ENCODE results near the gene SLC49A3. TPM values are rescaled to one million over a fixed set of nuclear protein-coding genes. Genes with fewer than 3 reads are reported as not detected.
"Not testable (repeated sequence)": the region's sequence is repeated elsewhere in the genome, so short reads cannot be mapped to it uniquely, and the experiment has no call there.

SLC49A3 gene
- total RNA-seq, 1 donor from 2014 or later = 8.9 TPM

- DNase-seq (ENCODE audit: low spot score) = no peak
Observed at GRCh38 chr4:703336-704197, 14.6 kb upstream of the SLC49A3 start.

GRCh38 chr4:702618-703048 is 13.7 kb upstream of the SLC49A3 start:
- DNase-seq (ENCODE audit: low spot score) = no peak

- DNase-seq (ENCODE audit: low spot score) = no peak
Observed at GRCh38 chr4:700587-701264, 11.8 kb upstream of the SLC49A3 start.

- DNase-seq (ENCODE audit: low spot score) = no peak
Observed at GRCh38 chr4:699816-700580, 11.0 kb upstream of the SLC49A3 start.

GRCh38 chr4:694341-694940 is 5.5 kb upstream of the SLC49A3 start:
- not testable (repeated sequence) for DNase-seq (ENCODE audit: low spot score)

GRCh38 chr4:692771-693554 is 4.0 kb upstream of the SLC49A3 start:
- DNase-seq (ENCODE audit: low spot score) = no peak

GRCh38 chr4:689723-690122 is 772 bp upstream of the SLC49A3 start:
- no peak for DNase-seq (ENCODE audit: low spot score)

- DNase-seq (ENCODE audit: low spot score) = no peak
Observed at GRCh38 chr4:687971-688853, 739 bp downstream of the SLC49A3 start.

GRCh38 chr4:687048-687970 is 1.6 kb downstream of the SLC49A3 start:
- peak; percentile 86 for DNase-seq (ENCODE audit: low spot score)

GRCh38 chr4:686413-687040 is 2.4 kb downstream of the SLC49A3 start:
- no peak for DNase-seq (ENCODE audit: low spot score)

GRCh38 chr4:685679-686412 is 3.1 kb downstream of the SLC49A3 start:
- no peak for DNase-seq (ENCODE audit: low spot score)

- DNase-seq (ENCODE audit: low spot score) = no peak
Observed at GRCh38 chr4:684623-685327, 4.2 kb downstream of the SLC49A3 start.

GRCh38 chr4:683982-684622 is 4.8 kb downstream of the SLC49A3 start:
- DNase-seq (ENCODE audit: low spot score) = peak; percentile 62

- DNase-seq (ENCODE audit: low spot score) = peak; percentile 46
Observed at GRCh38 chr4:683247-683897, 5.6 kb downstream of the SLC49A3 start.

GRCh38 chr4:682490-683172 is 6.3 kb downstream of the SLC49A3 start:
- DNase-seq (ENCODE audit: low spot score) = peak; percentile 49

All from ureter (tissue), 1 donor.